NB4 (cell line): ENCODE results near the gene OSBPL10.

Source experiments
- MYC ChIP-seq: IDR thresholded peaks from 2 replicates; pipeline ENCODE4 v1.6.1; 2011; ENCODE audit warnings: low read depth, low read length
- POLR2A ChIP-seq: IDR thresholded peaks from 2 replicates; pipeline ENCODE4 v1.6.1; 2011; ENCODE audit warnings: mild to moderate bottlenecking; ENCODE audit not compliant: insufficient read length; ENCODE audit errors: extremely low read depth
- TF ChIP-seq, protein P1 (sequence below): IDR thresholded peaks from one replicate; pipeline ENCODE4 v1.5.1; 2012; ENCODE audit warnings: low read depth, low read length

DNA sequence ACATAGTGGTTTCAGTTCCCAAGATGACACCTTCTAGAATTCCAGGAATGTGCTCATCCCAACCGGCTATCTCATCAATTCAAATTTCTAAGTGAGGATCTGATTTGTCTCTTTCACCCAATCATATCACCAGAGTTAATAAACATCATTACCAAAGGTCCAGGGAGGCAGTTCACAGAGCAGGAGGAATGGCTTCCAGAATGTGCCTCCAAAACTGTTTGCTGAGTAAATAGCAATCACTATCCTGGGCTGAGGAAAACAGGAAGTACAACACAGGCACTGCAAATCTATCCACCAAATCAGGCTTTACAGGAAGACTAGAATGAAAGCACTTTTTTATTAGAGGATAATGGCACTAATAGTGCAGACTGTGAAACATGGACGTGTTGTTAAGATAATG lies 61.5 kb downstream of the OSBPL10 start:
- TF ChIP-seq, protein P1, sequence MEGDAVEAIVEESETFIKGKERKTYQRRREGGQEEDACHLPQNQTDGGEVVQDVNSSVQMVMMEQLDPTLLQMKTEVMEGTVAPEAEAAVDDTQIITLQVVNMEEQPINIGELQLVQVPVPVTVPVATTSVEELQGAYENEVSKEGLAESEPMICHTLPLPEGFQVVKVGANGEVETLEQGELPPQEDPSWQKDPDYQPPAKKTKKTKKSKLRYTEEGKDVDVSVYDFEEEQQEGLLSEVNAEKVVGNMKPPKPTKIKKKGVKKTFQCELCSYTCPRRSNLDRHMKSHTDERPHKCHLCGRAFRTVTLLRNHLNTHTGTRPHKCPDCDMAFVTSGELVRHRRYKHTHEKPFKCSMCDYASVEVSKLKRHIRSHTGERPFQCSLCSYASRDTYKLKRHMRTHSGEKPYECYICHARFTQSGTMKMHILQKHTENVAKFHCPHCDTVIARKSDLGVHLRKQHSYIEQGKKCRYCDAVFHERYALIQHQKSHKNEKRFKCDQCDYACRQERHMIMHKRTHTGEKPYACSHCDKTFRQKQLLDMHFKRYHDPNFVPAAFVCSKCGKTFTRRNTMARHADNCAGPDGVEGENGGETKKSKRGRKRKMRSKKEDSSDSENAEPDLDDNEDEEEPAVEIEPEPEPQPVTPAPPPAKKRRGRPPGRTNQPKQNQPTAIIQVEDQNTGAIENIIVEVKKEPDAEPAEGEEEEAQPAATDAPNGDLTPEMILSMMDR: no peak
- TF ChIP-seq POLR2A (no peak), MYC (no peak)
